Astrocyte of the cerebellum (primary cell): Measurements from ENCODE around the gene RAD51B.
"Not testable (repeated sequence)": the region's sequence is repeated elsewhere in the genome, so short reads cannot be mapped to it uniquely, and the experiment has no call there.

ENCODE experiments used
- DNase-seq: peaks from one replicate; pipeline ENCODE4 v3.0.0-alpha.2; 2011; ENCODE audit warnings: low read depth
- H3K4me3 ChIP-seq: 2 replicates; pipeline ENCODE4 v1.5.1; 2011; ENCODE audit warnings: mild to moderate bottlenecking, low read depth, low read length, moderate library complexity
- in situ Hi-C: cut with HindIII; loops from 2 replicates; pipeline ENCODE4 v1.10.0; 2017; ENCODE audit warnings: low sequenced_read_pairs
- TF ChIP-seq, protein P1 (sequence below): IDR thresholded peaks from 2 replicates; pipeline ENCODE4 v1.5.1; 2012; ENCODE audit warnings: low read length, low read depth, moderate library complexity, mild to moderate bottlenecking; ENCODE audit errors: missing control alignments

Gene RAD51B

DNA sequence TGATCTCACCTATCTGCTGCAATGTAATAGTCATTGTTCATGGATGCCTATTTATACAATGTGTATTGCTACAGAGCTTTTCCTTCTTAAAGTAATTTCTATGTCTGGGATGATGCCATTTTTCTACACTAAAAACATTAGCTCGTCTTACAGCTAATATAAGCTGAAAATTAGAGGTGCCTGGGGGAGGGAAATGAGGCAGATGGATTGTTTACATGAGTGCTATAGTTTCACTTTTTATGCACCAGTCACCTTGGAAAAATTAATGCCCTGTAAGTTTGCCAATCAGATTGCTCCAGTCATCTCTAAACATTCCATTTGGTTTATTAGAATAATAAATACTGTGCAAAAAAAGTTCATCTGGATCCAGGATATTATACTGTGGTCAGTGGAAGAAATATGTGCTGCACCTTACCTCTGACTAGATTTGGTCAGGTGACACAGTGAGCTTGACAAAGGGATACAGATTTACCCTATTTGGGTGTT is 436.2 kb downstream of the RAD51B start:
- no peak overlapping the region for H3K4me3 ChIP-seq
- DNase-seq, result peak; percentile 80
- TF ChIP-seq, protein P1, sequence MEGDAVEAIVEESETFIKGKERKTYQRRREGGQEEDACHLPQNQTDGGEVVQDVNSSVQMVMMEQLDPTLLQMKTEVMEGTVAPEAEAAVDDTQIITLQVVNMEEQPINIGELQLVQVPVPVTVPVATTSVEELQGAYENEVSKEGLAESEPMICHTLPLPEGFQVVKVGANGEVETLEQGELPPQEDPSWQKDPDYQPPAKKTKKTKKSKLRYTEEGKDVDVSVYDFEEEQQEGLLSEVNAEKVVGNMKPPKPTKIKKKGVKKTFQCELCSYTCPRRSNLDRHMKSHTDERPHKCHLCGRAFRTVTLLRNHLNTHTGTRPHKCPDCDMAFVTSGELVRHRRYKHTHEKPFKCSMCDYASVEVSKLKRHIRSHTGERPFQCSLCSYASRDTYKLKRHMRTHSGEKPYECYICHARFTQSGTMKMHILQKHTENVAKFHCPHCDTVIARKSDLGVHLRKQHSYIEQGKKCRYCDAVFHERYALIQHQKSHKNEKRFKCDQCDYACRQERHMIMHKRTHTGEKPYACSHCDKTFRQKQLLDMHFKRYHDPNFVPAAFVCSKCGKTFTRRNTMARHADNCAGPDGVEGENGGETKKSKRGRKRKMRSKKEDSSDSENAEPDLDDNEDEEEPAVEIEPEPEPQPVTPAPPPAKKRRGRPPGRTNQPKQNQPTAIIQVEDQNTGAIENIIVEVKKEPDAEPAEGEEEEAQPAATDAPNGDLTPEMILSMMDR, result no peak
- in situ Hi-C loops, result no loop called here

- in situ Hi-C loops, result no loop called here
- TF ChIP-seq, protein P1, result no peak
- no peak overlapping the region for H3K4me3 ChIP-seq
- no peak for DNase-seq
Observed at GRCh38 chr14:68257969-68258368, 438.4 kb downstream of the RAD51B start.

GRCh38 chr14:68258995-68259394 is 439.4 kb downstream of the RAD51B start:
- DNase-seq, H3K4me3 ChIP-seq, in situ Hi-C loops: not testable (repeated sequence)

DNA sequence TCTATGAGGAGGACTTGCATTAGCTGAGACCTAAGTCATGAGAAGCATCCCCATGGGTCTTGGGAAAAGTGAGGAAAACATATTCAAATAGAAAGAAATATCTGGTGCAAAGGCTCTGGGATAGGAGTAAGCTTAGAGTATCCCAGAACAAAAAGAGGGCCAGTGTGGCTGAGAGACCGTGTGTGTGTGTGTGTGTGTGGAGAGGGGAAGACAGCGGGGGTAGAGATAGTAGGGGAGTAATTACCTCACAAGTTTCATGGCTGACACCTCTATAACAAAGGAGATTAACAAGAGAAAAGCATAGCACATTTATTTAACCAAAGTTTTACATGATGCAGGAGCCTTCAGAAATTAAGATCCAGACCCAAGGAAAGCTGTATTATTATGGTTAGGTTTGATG is 440.5 kb downstream of the RAD51B start:
- TF ChIP-seq, protein P1, result no peak
- DNase-seq, result no peak
- in situ Hi-C loops, result no loop called here
- no peak overlapping the region for H3K4me3 ChIP-seq

DNA sequence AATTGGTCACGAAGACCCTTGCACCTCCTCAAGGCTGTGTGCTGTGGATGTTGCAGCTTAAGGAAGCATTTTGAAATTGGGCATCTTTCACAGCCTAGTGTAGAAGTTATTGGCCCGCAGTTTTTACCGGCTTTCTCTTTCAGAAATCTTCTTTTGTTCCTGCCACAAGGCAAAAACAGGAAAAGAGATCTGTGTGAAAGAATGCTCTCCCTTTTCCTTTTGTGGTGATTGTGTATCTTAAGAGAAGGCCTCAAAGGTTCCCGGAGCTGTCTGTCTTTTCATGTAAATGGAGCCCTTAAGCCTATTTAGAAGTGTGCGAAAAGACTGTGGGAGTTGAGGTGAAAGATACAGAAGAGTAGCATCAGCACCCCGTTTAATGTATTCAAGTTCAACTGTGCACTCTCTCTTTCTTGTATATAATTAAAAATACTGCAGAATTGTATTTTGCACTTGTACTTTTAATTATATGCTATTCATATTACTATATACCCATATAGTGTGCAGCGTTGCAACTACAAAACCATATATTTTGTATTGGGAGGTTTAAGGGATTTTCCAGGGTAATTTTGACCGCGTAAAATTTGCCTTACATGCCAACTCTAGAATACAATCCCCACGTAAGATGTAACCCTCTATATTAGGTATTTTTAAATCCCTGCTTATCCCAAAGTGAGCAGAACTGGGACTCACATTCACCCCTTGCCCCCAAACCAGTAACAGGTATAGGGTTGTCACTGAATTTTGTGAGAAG is 441.7 kb downstream of the RAD51B start:
- TF ChIP-seq, protein P1, result no peak
- H3K4me3 ChIP-seq, result no peak overlapping the region
- in situ Hi-C loops, result no loop called here
- DNase-seq, result no peak

GRCh38 chr14:68262567-68262966 is 443.0 kb downstream of the RAD51B start:
- TF ChIP-seq, protein P1, result no peak
- H3K4me3 ChIP-seq, result no peak overlapping the region
- no peak for DNase-seq
- in situ Hi-C loops, result no loop called here

GRCh38 chr14:68263563-68264259 is 444.1 kb downstream of the RAD51B start:
- DNase-seq, result no peak
- TF ChIP-seq, protein P1, result no peak
- in situ Hi-C loops, result no loop called here
- no peak overlapping the region for H3K4me3 ChIP-seq
